Measurements from ENCODE around the gene SLC18B1.

SLC18B1 gene

DNA sequence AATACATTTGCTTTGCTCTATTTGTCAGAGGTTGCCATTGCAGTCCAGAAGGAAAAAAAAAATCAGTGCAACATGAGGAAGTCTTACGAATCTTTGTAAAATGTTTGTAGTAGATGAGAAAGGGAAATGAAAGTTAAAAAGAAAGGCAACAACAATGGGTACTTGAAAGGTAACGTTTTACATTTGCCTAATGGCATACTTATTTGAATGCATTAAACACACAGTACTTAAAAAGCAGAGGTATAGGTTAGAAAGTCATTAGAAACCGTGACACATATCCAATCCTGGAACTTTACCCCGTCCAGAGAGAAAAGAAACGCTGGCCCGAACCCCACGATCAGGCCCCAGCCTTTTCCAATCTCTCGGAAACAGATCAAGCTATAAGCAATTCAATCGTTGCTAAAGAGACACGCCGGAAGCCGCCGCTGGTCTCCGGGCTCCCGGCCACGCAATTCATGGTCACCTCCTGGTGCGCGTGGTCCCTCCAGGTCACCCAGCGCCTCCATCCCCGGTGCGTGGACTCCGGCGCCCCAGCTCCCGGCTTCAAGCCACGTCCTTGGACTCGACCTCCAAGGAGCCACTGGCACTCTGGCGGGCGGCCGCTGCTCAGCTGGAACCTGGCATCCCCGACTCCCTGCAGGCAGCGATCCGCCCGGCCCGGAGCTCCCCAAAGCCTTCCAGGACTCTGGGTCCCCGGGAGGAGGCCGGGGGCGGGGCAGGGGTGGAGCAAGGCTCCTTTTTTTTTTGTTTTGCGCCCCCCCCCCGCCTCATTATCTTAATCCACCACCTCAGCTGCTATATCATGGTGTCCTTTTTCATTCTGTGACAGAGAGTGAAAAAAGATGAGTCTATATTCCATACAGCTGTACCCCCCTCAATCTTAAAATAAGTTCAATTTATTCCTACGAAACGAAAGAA is at the start of gene SLC18B1:
SLC18B1 (minus strand) TSS at position 687 of the 918 bp plus-strand sequence; CDS start at position 506, 181 bp downstream.
- DNase-seq, result peak in 1 of 2 experiments; percentile 48

DNA sequence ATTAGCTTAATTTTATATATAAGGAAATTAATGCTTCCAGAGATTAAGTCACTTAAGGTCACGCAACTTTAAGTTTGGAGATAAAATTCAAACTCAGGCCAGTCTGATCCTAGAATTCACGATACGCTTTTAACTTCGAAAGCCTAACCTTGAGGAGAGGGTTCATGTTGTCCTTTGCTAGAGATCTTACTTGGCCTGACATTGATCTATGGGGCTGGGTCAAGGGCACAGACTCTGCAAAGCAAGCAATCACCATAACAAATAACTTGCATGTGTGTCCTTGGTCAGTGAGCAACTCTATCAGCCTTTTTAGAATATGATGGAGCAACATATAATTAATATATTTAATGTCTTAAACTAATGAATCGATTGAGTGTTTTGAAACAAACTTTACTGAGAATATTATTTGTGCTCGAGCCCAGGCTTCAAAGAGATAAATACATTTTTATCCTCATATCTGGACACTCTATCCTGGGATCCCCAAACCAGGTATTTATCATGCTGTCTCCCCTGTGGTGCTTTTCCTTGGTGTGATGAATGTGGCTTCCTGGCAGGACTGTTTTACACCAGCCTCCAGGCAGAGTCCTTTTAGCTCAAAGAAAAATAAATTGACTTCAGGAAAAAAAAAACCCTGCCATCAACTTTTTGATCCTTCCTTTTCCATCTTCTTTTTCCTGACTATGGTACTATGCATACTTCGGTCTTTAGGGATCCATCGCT is 45.0 kb upstream of the SLC18B1 start:
- DNase-seq, result no peak

- DNase-seq, result no peak
Measured at GRCh38 chr6:132841966-132842365, 43.5 kb upstream of the SLC18B1 start.

DNA sequence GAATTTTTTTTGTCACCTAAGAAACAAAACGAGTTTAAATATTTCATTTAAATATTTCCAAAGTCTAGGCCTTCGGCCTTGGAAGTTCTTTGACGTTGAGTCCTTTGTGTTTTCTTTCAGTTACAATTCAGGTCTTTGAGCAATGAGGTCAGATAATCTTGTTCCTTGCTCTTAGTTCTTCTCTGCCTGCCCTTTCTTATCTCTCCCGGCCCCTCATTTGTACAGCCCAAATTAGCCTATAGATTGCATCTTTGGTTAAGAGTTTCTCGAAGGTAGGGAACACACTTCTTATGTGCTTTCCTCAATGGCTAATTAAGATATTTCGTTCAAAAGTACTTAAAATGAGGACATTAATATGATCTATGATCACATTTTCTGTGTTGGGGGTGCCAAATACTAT is 34.5 kb upstream of the SLC18B1 start:
- DNase-seq, result no peak

GRCh38 chr6:132830334-132830751 is 31.9 kb upstream of the SLC18B1 start:
- DNase-seq, result no peak

- no peak for DNase-seq
Measured at GRCh38 chr6:132820629-132821381, 22.4 kb upstream of the SLC18B1 start.

DNA sequence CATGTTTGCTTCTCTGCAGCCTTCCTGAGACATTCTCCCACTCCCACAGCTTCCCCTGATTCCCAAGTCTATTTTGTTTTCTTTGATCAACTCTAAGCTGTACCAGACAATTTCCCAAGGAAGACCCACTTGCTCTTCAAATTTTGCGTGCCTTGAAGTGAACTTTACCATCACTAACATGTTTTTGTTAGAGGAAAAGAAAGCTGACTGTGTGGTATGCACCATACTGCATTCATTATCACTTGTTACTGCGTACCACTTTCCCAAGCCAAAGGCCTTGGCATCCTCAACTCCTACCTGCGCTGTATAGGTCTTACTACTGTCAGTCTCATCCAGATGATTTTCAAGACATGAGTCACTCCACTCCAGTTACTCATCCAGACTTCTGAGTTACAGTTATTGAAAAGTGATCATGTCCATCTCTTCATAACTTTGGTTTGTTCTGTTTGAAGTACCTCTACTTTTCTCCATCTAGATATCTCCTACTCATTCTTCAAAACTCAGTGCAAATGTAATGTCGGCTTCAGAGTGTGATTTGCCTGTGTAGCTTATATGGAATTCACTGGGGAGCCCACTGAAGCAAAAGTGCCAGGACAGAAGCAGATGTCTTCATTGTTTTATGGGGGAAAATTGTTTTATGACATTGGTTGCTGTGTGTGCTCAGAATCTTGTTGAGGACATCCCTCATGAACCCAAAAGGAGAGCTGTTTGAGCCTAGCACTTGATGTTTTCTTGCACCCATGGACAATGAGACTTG is 21.1 kb upstream of the SLC18B1 start:
- no peak for DNase-seq

- no peak for DNase-seq
Measured at GRCh38 chr6:132818404-132819359, 20.2 kb upstream of the SLC18B1 start.

DNA sequence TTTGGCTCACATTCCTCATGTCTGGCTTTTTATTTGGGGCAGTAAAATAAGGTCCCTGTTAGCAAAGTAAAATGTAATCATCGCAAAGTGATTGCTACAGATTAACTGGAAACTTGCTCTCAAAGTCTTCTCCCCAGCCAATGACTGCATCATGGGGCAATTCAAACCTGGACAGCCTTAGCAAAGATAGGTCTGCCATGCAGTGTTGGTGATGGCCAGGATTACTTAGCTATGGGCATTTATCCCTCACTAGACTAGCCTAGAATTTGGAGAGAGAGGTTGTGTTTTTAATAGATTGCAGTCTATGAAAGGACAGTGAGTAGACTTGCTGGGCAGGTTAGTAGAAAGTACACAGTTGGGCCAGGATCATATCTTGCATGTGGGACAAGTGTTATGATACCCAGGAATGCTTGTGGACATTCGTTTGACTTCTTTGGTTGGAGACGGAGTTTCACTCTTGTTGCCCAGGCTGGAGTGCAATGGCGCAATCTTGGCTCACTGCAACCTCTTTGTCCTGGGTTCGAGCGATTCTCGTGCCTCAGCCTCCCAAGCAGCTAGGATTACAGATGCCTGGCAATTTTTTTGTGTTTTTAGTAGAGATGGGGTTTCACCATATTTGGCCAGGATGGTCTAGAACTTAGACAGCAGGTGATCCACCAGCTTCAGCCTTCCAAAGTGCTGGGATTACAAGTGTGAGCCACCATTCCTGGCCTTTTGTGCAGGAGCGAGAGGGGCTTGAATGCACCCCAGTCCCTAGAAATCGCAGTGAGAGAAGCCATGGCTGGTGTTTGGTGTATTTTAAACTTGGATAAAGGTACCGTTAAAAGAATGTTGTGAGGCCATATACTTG is 19.3 kb upstream of the SLC18B1 start:
- DNase-seq, result no peak

- no peak for DNase-seq
Measured at GRCh38 chr6:132816660-132817059, 18.2 kb upstream of the SLC18B1 start.

DNA sequence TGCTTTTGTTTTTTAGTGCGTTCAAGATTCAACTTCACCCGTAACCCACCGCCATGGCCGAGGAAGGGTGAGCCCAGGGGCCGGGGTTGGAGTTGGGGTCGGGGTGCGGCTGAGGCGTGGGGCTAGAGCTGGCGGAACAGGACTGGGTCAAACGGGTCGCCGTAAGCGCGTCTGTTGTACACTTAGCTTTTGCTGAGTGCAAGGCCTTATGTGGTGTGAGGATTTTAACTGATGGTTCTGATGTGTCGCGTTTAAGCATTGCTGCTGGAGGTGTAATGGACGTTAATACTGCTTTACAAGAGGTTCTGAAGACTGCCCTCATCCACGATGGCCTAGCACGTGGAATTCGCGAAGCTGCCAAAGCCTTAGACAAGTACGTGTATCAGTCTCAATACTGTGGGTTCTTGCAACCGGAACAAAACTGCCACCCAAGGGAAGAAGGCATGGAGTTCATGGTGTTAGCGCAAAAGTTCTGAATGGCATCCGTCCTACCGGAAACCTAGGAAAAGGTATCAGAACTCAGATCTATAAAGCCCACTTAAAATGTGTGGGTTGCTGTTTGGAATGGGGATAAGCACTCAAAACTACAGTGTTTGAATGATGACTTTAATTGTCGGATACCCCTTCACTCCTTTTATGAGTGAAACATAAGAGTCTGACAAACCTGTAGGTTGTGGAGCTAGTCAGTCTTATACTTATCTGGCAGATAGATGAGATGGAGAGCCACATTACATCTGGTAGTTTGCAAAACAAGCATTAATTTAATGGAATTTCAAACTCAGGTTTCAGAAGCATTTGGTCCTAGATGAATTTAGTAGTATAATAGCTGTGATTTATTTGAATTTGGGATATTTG is 16.5 kb upstream of the SLC18B1 start:
- DNase-seq, result no peak

DNA sequence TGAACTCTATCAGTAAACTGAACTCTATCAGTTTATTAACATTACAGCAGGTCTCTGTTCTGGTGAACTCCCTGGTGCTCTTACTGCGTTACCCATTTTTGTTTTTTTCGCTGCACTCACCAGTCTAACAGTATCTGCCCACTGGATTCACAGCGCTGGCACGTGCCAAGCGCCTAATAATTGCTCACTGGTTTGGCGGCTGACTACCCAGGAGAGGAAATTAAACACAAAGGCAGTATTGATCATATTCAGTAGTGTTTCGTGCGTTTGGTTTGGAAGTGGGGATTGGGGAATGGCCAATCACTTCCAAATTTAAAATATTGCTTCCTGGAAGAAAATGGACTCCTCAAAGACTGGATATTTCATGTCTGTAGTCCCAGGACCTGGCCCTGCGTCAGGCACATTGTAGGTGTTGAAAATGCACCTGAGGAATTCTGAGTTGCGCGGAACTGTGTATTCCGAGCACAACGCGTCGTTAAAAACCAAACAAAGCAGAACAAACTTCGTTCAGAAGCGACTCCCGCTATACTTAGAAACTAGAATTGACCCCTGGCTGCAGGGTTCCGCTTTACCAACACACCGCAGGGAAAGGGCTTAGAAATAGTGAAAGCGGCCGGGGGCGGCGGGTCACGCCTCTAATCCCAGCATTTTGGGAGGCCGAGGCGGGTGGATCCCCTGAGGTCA is 14.9 kb upstream of the SLC18B1 start:
- DNase-seq, result peak in 1 of 2 experiments; percentile 81

GRCh38 chr6:132812756-132813172 is 14.3 kb upstream of the SLC18B1 start:
- DNase-seq, result no peak

DNA sequence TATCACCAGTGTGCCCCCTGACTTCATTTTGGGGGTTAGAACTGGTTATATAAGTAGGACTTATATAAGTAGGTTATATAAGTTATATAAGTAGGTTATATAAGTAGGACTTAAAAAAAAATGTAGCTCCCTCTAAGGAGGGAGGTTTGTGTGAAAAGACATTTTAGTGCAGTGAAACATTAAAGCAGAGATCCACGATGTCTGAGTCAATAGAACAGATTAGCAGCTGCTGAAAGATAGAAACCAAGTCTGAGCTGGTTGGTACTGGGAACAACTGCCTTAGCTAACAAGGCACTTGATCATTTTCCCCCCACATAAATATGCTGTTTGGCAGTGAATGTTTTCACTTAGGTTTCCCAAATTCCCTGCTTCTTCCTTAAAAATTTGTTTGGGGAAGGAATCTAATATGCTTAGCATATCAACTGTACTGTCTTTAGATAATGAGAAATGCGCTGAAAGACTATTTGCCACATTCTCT is 13.9 kb upstream of the SLC18B1 start:
- DNase-seq, result no peak

DNA sequence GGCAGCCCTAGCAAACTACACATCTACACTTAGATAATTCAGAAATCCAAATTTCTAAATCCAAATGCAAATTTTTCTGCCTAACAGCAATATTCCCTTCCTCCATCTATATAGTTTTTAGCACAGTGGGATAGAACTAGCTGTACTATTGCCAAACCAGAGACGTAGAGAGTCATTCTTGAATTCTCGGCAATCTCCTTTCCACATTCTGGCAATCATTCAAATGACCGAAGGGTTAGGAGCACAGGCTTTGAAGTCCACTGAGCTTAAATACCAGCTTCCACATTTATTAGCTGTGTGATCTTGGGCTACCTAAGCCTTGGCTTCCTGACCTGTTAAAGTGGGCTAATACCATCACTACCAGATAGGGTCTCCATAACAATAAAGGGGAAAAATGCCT is 12.8 kb upstream of the SLC18B1 start:
- DNase-seq, result no peak

DNA sequence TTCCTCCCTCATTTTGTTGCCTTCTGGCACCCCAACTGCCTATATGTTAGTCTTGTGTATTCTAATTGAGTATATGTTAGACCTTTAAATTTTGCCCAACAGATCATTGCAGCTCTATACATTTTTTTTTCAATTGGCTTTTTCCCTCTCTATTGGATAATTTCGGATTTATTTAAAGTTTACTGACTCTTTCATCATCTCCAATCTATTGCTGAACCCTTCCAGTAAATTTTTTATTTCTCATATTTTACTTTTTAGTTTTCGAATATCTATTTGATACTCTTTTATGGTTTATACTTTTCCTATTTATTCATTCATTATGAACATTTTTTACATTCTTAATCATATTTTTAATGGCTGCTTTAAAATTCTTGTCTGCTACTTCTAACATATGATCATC is 7.1 kb upstream of the SLC18B1 start:
- no peak for DNase-seq

DNA sequence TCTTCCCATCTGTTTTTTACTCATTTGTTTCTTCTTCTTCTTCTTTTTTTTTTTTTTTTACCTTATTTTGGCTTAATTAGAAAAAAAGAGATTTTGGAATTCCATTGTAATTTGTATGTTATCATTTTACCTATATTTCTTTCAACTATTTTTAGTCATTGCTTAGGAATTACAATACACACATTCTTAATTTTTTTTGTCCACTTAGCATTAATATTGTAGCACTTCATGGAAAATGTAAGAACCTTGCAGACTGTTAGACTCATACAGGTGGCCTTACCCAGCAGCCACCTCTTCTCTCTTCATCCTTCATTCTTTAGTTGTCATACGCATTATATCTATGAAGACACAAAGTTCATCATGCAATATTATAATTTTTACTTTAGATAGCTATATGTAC is 5.8 kb upstream of the SLC18B1 start:
- DNase-seq, result no peak

DNA sequence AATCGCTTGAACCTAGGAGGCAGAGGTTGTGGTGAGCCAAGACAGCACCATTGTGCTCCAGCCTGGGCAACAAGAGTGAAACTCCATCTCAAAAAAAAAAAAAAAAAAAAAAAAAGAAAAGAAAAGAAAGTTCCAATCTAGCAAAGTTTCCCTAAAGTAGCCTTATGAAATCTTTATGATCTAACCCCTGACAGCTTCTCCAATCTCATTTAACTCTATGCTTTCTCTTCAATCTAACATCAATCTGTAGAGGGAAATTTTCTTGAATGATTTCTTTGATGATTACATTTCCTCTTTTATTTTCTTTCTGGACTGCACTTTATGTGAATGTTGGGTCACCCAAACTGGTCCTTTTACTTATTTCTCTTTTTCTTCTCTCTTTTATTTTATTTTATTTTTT is 2.2 kb upstream of the SLC18B1 start:
- no peak for DNase-seq

Data from NCI-H187 (cell line).